A549 (cell line): Measurements from ENCODE around the gene TBC1D2B. TPM values are rescaled to one million over a fixed set of nuclear protein-coding genes. Genes with fewer than 3 reads are reported as not detected.

Experiments
- ATAC-seq, 2 experiments: fragments of 200-7000 bp in 1 of 2; fragments of >200 bp in 1 of 2; cut with Nextera tagmentation in 1 of 2; cut with Tn5 transposase in 1 of 2; 3 replicates each; pipeline versions ENCODE4 v1.8.0 to v1.9.1; 2018 to 2020; ENCODE audit warnings: mild to moderate bottlenecking in 1 of 2, moderate library complexity in 1 of 2
- CTCF ChIA-PET: fragments of 300-600 bp; sonication (Branson Sonifier 250); formaldehyde crosslinking; extraction: SDS; loops from one replicate; lab custom pipeline; 2021; ENCODE audit warnings: antibody characterized with exemption, inconsistent platforms; lab: Yijun Ruan, JAX
- POLR2A ChIA-PET: fragments of 350-600 bp; formaldehyde crosslinking; extraction: SDS; loops from one replicate; lab custom pipeline; 2021; ENCODE audit warnings: antibody characterized with exemption, inconsistent platforms; lab: Yijun Ruan, JAX
- DNase-seq, 2 experiments: peaks; one replicate each; pipeline versions ENCODE4 v3.0.0 to v3.0.0-alpha.2; 2011 to 2016; ENCODE audit warnings: low read depth in 1 of 2, low spot score in 1 of 2
- FAIRE-seq: peaks from 2 replicates; lab custom pipeline; 2011; peaks lifted over from hg19 to GRCh38; lab: Jason Lieb, UNC
- H3K27ac ChIP-seq, 2 experiments: fragments of >200 bp; sonication (Bioruptor Twin); formaldehyde crosslinking; 3 replicates each; pipeline ENCODE4 v1.5.1; 2016 to 2017
- H3K4me1 ChIP-seq: fragments of >200 bp; sonication (Bioruptor Twin); formaldehyde crosslinking; 3 replicates; pipeline ENCODE4 v1.6.1; 2016
- H3K4me2 ChIP-seq: fragments of >200 bp; sonication (Bioruptor Twin); formaldehyde crosslinking; 3 replicates; pipeline ENCODE4 v1.6.1; 2016
- H3K4me3 ChIP-seq: fragments of >200 bp; sonication (Bioruptor Twin); formaldehyde crosslinking; 3 replicates; pipeline ENCODE4 v1.5.1; 2016
- H3K9me3 ChIP-seq: fragments of >200 bp; sonication (Bioruptor Twin); formaldehyde crosslinking; 3 replicates; pipeline ENCODE4 v1.6.1; 2016
- BHLHE40 ChIP-seq: IDR thresholded peaks from 2 replicates; pipeline ENCODE4 v1.6.1; 2012; ENCODE audit warnings: low read depth, low read length, inconsistent platforms
- CBX8 ChIP-seq: fragments of 200-600 bp; sonication (generic); IDR thresholded peaks from 2 replicates; pipeline ENCODE4 v1.6.1; 2016
- ESRRA ChIP-seq: fragments of 150-350 bp; IDR thresholded peaks from 2 replicates; pipeline ENCODE4 v1.6.1; 2014; ENCODE audit warnings: mild to moderate bottlenecking, low read length, borderline replicate concordance
- FOSB ChIP-seq: fragments of 250-450 bp; sonication (Bioruptor Pico); IDR thresholded peaks from 2 replicates; pipeline ENCODE4 v1.5.0; 2020; ENCODE audit warnings: mild to moderate bottlenecking, moderate library complexity
- GATA3 ChIP-seq: IDR thresholded peaks from 2 replicates; pipeline ENCODE4 v1.6.1; 2012; ENCODE audit warnings: borderline replicate concordance
- HOXB5 ChIP-seq: fragments of 250-450 bp; sonication (Bioruptor Pico); IDR thresholded peaks from 2 replicates; pipeline ENCODE4 v1.5.0; 2020; ENCODE audit warnings: mild to moderate bottlenecking, moderate library complexity
- JUN ChIP-seq, 2 experiments: fragments of >200 bp; sonication (Bioruptor Twin); formaldehyde crosslinking; IDR thresholded peaks; 2 replicates in 1 of 2; 3 replicates in 1 of 2; pipeline ENCODE4 v1.6.1; 2016 to 2017
- KDM1A ChIP-seq: fragments of 200-600 bp; sonication (generic); IDR thresholded peaks from 2 replicates; pipeline ENCODE4 v1.6.1; 2016; ENCODE audit warnings: low read depth, mild to moderate bottlenecking
- KDM5A ChIP-seq: fragments of 200-600 bp; sonication (generic); IDR thresholded peaks from 2 replicates; pipeline ENCODE4 v1.6.1; 2016; ENCODE audit warnings: antibody characterized with exemption, mild to moderate bottlenecking
- MAFK ChIP-seq: fragments of 450-650 bp; IDR thresholded peaks from 2 replicates; pipeline ENCODE4 v1.6.1; 2014; ENCODE audit not compliant: partially characterized antibody
- MAZ ChIP-seq: fragments of 150-350 bp; IDR thresholded peaks from 2 replicates; pipeline ENCODE4 v1.6.1; 2014; ENCODE audit warnings: antibody characterized with exemption, low read depth, low read length, borderline replicate concordance
- NFE2L2 ChIP-seq: fragments of 150-350 bp; conservative IDR thresholded peaks from 2 replicates; pipeline ENCODE4 v1.6.1; 2014; ENCODE audit warnings: low read length
- NR3C1 ChIP-seq: fragments of >200 bp; sonication (Bioruptor Twin); formaldehyde crosslinking; IDR thresholded peaks from 3 replicates; pipeline ENCODE4 v1.6.1; 2017
- PHF8 ChIP-seq: fragments of 200-600 bp; sonication (generic); IDR thresholded peaks from 2 replicates; pipeline ENCODE4 v1.6.1; 2016; ENCODE audit warnings: low read depth, mild to moderate bottlenecking, antibody characterized with exemption, moderate library complexity, borderline replicate concordance
- POLR2A ChIP-seq: IDR thresholded peaks from 2 replicates; pipeline ENCODE4 v1.6.1; 2012; ENCODE audit warnings: mild to moderate bottlenecking, low read length
- POLR2AphosphoS2 ChIP-seq: conservative IDR thresholded peaks from 2 replicates; pipeline ENCODE4 v1.6.1; 2012; ENCODE audit warnings: low read length, improper control_type of control experiment, inconsistent platforms
- RARB ChIP-seq: fragments of 250-450 bp; sonication (Bioruptor Pico); IDR thresholded peaks from 2 replicates; pipeline ENCODE4 v1.8.0; 2021; ENCODE audit warnings: mild to moderate bottlenecking, moderate library complexity
- RCOR1 ChIP-seq: fragments of 150-350 bp; IDR thresholded peaks from 2 replicates; pipeline ENCODE4 v1.6.1; 2014; ENCODE audit warnings: antibody characterized with exemption, low read length, low read depth
- RFX5 ChIP-seq: fragments of 450-650 bp; IDR thresholded peaks from 2 replicates; pipeline ENCODE4 v1.7.1; 2014; ENCODE audit warnings: antibody characterized with exemption, mild to moderate bottlenecking, moderate library complexity
- SREBF2 ChIP-seq: fragments of 450-650 bp; IDR thresholded peaks from 2 replicates; pipeline ENCODE4 v1.6.1; 2014; ENCODE audit warnings: mild to moderate bottlenecking, moderate library complexity
- TFCP2L1 ChIP-seq: fragments of 250-450 bp; sonication (Bioruptor Pico); IDR thresholded peaks from 2 replicates; pipeline ENCODE4 v1.5.0; 2021; ENCODE audit warnings: mild to moderate bottlenecking
- ZFP36 ChIP-seq: fragments of 450-650 bp; IDR thresholded peaks from 2 replicates; pipeline ENCODE4 v1.6.1; 2014; ENCODE audit warnings: borderline replicate concordance; ENCODE audit not compliant: partially characterized antibody
- ZSCAN20 ChIP-seq: fragments of 250-450 bp; sonication (Bioruptor Pico); IDR thresholded peaks from 2 replicates; pipeline ENCODE4 v1.8.0; 2022; ENCODE audit warnings: mild to moderate bottlenecking, moderate library complexity
- WGBS: methylation state at CpG from one replicate; pipeline ENCODE4 v1.1.6; 2017; ENCODE audit errors: missing lambda C conversion rate; 5-methylcytosine and 5-hydroxymethylcytosine counted together
- polyA plus RNA-seq, 4 experiments: library from polyadenylated mRNA; depleted of rRNA in 3 of 4; stranded (reverse); fragments of >200 nt; fragmentation: RNase III in 1 of 4; extraction: RNeasy Plus Mini Kit Qiagen cat#74134 plus additional on column Dnase treatment in 1 of 4; gene quantifications; 2 replicates in 3 of 4; 3 replicates in 1 of 4; pipeline ENCODE4 v1.2.3, GENCODE V29; 2011 to 2017
- TF ChIP-seq, protein P1 (sequence below): IDR thresholded peaks from 2 replicates; pipeline ENCODE4 v1.6.1; 2012; ENCODE audit warnings: low read depth, borderline replicate concordance
- TF ChIP-seq, protein P2 (sequence below): fragments of 250-450 bp; sonication (Bioruptor Pico); IDR thresholded peaks from 2 replicates; pipeline ENCODE4 v1.5.0; 2021; ENCODE audit warnings: mild to moderate bottlenecking, moderate library complexity, borderline replicate concordance
- TF ChIP-seq, protein P3 (sequence below): IDR thresholded peaks from 2 replicates; pipeline ENCODE4 v1.6.1; 2012

The TBC1D2B gene
- polyA plus RNA-seq, 2 of the 4 experiments (the other 2 are of a cell fraction) = 13.6 to 13.9 TPM

DNA sequence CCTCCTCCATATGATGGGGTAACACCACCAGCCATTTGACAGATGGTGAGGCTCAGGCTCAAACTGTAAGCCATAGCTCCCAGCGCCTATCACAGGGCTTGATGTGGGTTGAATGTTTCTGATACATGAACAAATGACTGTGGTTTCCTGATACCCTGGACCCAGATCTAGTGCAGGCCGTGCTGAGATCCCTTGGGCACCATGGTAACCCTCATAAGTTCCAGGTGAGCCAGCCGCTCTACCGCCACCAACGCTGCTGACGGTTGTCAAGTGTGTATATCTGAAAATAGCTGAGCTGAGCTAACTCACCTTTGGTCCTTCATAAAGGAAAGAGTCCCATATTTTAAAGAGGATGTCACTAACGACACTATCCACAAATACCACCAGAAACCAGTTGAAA, 74.5 kb downstream of the TBC1D2B start:
- no peaks in the 10 kb centered on the region for H3K9me3 ChIP-seq
- ATAC-seq (no peak), FAIRE-seq (no peak), DNase-seq (no peak)
- no peak overlapping the region for H3K27ac ChIP-seq
- TF ChIP-seq RCOR1 (no peak), CBX8 (no peak), ESRRA (no peak), SREBF2 (no peak), PHF8 (no peak), BHLHE40 (no peak), NR3C1 (no peak), ZFP36 (no peak), POLR2A (no peak), GATA3 (no peak), NFE2L2 (no peak), RARB (no peak), KDM5A (no peak), ZSCAN20 (no peak), FOSB (CRISPR knock-in tag) (no peak), JUN (IDR thresholded peaks at IDR 0.05) (no peak), MAZ (no peak), KDM1A (no peak)
- TF ChIP-seq, protein P1, sequence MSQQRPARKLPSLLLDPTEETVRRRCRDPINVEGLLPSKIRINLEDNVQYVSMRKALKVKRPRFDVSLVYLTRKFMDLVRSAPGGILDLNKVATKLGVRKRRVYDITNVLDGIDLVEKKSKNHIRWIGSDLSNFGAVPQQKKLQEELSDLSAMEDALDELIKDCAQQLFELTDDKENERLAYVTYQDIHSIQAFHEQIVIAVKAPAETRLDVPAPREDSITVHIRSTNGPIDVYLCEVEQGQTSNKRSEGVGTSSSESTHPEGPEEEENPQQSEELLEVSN = no peak
- H3K4me1 ChIP-seq = peaks cover 8% of the 10 kb centered on the region; the same call in 2 of the 3 replicates
- ChIA-PET CTCF (interaction anchor here (1.3 to 19.7 kb wide), 4 partner anchors 43 to 238 kb away, joined by 4 to 239 read pairs (median 26); no protein-coding TSS in a partner anchor), POLR2A (no interaction called here)
- no peak overlapping the region for H3K4me2 ChIP-seq
- 91% methylated on average over 7 of the region's 7 CpGs for WGBS
- H3K4me3 ChIP-seq = no peak overlapping the region

DNA sequence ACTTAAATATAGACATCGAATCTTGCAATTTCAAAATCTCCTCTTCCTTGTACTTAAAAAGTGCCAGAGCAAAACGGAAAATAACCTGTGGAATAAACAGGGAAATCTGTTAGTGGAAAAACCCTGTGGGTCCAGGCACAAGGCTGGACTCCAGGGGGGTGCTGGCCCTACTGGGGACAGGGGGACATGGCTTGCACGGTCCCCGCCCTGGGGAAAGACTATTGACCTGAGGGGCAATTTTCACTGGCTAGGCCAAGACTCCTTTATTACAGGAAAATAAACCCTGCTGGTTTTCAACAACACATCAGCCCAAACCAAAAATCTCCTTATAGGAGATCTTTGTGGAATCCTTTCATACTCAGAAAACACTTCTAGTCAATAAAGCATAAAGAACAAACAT, 75.9 kb downstream of the TBC1D2B start:
- Histone ChIP-seq H3K4me2 (no peak overlapping the region), H3K4me3 (no peak overlapping the region), H3K27ac (no peak overlapping the region), H3K4me1 (peaks cover 5% of the 10 kb centered on the region; the same call in 2 of the 3 replicates), H3K9me3 (no peaks in the 10 kb centered on the region)
- TF ChIP-seq ESRRA (no peak), CBX8 (no peak), MAFK (no peak), TFCP2L1 (CRISPR knock-in tag) (no peak), POLR2AphosphoS2 (no peak), HOXB5 (CRISPR knock-in tag) (no peak), KDM1A (no peak), RFX5 (no peak)
- TF ChIP-seq, protein P2, sequence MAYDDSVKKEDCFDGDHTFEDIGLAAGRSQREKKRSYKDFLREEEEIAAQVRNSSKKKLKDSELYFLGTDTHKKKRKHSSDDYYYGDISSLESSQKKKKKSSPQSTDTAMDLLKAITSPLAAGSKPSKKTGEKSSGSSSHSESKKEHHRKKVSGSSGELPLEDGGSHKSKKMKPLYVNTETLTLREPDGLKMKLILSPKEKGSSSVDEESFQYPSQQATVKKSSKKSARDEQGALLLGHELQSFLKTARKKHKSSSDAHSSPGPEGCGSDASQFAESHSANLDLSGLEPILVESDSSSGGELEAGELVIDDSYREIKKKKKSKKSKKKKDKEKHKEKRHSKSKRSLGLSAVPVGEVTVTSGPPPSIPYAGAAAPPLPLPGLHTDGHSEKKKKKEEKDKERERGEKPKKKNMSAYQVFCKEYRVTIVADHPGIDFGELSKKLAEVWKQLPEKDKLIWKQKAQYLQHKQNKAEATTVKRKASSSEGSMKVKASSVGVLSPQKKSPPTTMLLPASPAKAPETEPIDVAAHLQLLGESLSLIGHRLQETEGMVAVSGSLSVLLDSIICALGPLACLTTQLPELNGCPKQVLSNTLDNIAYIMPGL (CRISPR knock-in tag) = no peak
- TF ChIP-seq, protein P3, sequence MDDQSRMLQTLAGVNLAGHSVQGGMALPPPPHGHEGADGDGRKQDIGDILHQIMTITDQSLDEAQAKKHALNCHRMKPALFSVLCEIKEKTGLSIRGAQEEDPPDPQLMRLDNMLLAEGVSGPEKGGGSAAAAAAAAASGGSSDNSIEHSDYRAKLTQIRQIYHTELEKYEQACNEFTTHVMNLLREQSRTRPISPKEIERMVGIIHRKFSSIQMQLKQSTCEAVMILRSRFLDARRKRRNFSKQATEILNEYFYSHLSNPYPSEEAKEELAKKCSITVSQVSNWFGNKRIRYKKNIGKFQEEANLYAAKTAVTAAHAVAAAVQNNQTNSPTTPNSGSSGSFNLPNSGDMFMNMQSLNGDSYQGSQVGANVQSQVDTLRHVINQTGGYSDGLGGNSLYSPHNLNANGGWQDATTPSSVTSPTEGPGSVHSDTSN = no peak
- no peak for ATAC-seq
- ChIA-PET CTCF (interaction anchor here (7.2 to 19.7 kb wide), 4 partner anchors 35 to 239 kb away, joined by 44 to 265 read pairs (median 158); no protein-coding TSS in a partner anchor), POLR2A (no interaction called here)
- FAIRE-seq = no peak
- DNase-seq = no peak
- 83% methylated on average over 4 of the region's 4 CpGs for WGBS
